Keratinocyte (primary cell): ENCODE results near the gene SLC40A1. TPM values are rescaled to one million over a fixed set of nuclear protein-coding genes. Genes with fewer than 3 reads are reported as not detected.
A peak's percentile ranks its signal among the peaks of the same experiment; 100 is the strongest.

Experiments used
- DNase-seq: peaks from one replicate; pipeline ENCODE4 v3.0.0-alpha.2; 2011; ENCODE audit warnings: low read depth, missing footprints, low spot score
- FAIRE-seq: peaks from 2 replicates; lab custom pipeline; 2011; peaks lifted over from hg19 to GRCh38; lab: Jason Lieb, UNC
- H2AFZ ChIP-seq: 2 replicates; pipeline ENCODE4 v1.6.0; 2012; ENCODE audit warnings: low read length, control low read depth, inconsistent platforms; ENCODE audit not compliant: control insufficient read depth
- H3K27ac ChIP-seq: 2 replicates; pipeline ENCODE4 v1.5.1; 2011; ENCODE audit warnings: low read length; ENCODE audit not compliant: control insufficient read depth, insufficient read depth
- H3K27me3 ChIP-seq: 3 replicates; pipeline ENCODE4 v1.6.0; 2011; ENCODE audit warnings: low read length; ENCODE audit not compliant: control insufficient read depth, insufficient read depth; ENCODE audit errors: extremely low read depth
- H3K36me3 ChIP-seq, 2 experiments: 2 replicates in 1 of 2; 3 replicates in 1 of 2; pipeline ENCODE4 v1.5.1; 2011; ENCODE audit warnings: low read length in 2 of 2, mild to moderate bottlenecking in 1 of 2; ENCODE audit not compliant: control insufficient read depth in 2 of 2, insufficient read depth in 2 of 2; ENCODE audit errors: extremely low read depth in 1 of 2
- H3K4me1 ChIP-seq: 3 replicates; pipeline ENCODE4 v1.5.1; 2011; ENCODE audit warnings: low read length; ENCODE audit not compliant: control insufficient read depth, insufficient read depth; ENCODE audit errors: extremely low read depth
- H3K4me2 ChIP-seq: 3 replicates; pipeline ENCODE4 v1.6.0; 2011; ENCODE audit warnings: low read depth, low read length; ENCODE audit not compliant: control insufficient read depth, insufficient read depth; ENCODE audit errors: extremely low read depth
- H3K4me3 ChIP-seq, 3 experiments: fragments of 200-600 bp in 1 of 3; sonication (generic) in 1 of 3; 2 replicates in 2 of 3; 3 replicates in 1 of 3; pipeline ENCODE4 v1.5.1; 2011 to 2016; ENCODE audit warnings: low read length in 3 of 3, mild to moderate bottlenecking in 3 of 3, control low read depth in 2 of 3, inconsistent platforms in 1 of 3, low read depth in 1 of 3, mixed read lengths in 1 of 3, mixed run types in 1 of 3, moderate library complexity in 1 of 3; ENCODE audit not compliant: control insufficient read depth in 2 of 3, insufficient read depth in 2 of 3; ENCODE audit errors: extremely low read depth in 1 of 3
- H3K79me2 ChIP-seq: 2 replicates; pipeline ENCODE4 v1.6.0; 2012; ENCODE audit warnings: low read length; ENCODE audit not compliant: control insufficient read depth, insufficient read depth
- H3K9ac ChIP-seq: 3 replicates; pipeline ENCODE4 v1.6.0; 2011; ENCODE audit warnings: low read length; ENCODE audit not compliant: control insufficient read depth, insufficient read depth; ENCODE audit errors: extremely low read depth
- H3K9me1 ChIP-seq: 3 replicates; pipeline ENCODE4 v1.6.0; 2011; ENCODE audit warnings: low read length; ENCODE audit not compliant: control insufficient read depth, insufficient read depth; ENCODE audit errors: extremely low read depth
- H3K9me3 ChIP-seq: 2 replicates; pipeline ENCODE4 v1.5.1; 2012; ENCODE audit warnings: low read depth, low read length; ENCODE audit not compliant: control insufficient read depth
- H4K20me1 ChIP-seq: 3 replicates; pipeline ENCODE4 v1.6.0; 2011; ENCODE audit warnings: low read length; ENCODE audit not compliant: control insufficient read depth, insufficient read depth; ENCODE audit errors: extremely low read depth
- EZH2 ChIP-seq: IDR thresholded peaks from one replicate; pipeline ENCODE4 v1.6.1; 2012; ENCODE audit warnings: inconsistent platforms, mild to moderate bottlenecking, low read length, moderate library complexity
- dilution Hi-C: fragments of 300-500 bp; cut with MboI; formaldehyde crosslinking; loops from one replicate; pipeline ENCODE4 v1.7.0; 2020; ENCODE audit warnings: low sequenced_read_pairs; ENCODE audit not compliant: extremely low pct_ligation_motif_present
- polyA plus RNA-seq, 5 experiments: library from polyadenylated mRNA; depleted of rRNA in 3 of 5; stranded (reverse) in 3 of 5; stranded (forward) in 1 of 5; unstranded in 1 of 5; fragments of >200 nt; gene quantifications; 1 replicate in 1 of 5; 2 replicates in 3 of 5; 3 replicates in 1 of 5; pipeline versions ENCODE4 v1.2.1 to v1.2.3, GENCODE V29; 2011 to 2012; ENCODE audit warnings: missing spikeins in 2 of 5, low read depth in 1 of 5, low replicate concordance in 1 of 5
- TF ChIP-seq, protein P1 (sequence below), 3 experiments: IDR thresholded peaks in 1 of 3; conservative IDR thresholded peaks in 1 of 3; optimal IDR thresholded peaks in 1 of 3; 2 replicates in 2 of 3; 3 replicates in 1 of 3; pipeline versions ENCODE3 to v1.5.1; 2011; ENCODE audit warnings: low read length in 3 of 3, mild to moderate bottlenecking in 3 of 3, moderate library complexity in 2 of 3, control low read depth in 1 of 3, inconsistent platforms in 1 of 3; ENCODE audit not compliant: insufficient read depth in 2 of 3; ENCODE audit errors: extremely low read depth in 1 of 3

Gene SLC40A1
- polyA plus RNA-seq, 1 donor (not counting 4 experiments of a cell fraction or from before 2014, with no cell fraction given) = 0.09 TPM

DNA sequence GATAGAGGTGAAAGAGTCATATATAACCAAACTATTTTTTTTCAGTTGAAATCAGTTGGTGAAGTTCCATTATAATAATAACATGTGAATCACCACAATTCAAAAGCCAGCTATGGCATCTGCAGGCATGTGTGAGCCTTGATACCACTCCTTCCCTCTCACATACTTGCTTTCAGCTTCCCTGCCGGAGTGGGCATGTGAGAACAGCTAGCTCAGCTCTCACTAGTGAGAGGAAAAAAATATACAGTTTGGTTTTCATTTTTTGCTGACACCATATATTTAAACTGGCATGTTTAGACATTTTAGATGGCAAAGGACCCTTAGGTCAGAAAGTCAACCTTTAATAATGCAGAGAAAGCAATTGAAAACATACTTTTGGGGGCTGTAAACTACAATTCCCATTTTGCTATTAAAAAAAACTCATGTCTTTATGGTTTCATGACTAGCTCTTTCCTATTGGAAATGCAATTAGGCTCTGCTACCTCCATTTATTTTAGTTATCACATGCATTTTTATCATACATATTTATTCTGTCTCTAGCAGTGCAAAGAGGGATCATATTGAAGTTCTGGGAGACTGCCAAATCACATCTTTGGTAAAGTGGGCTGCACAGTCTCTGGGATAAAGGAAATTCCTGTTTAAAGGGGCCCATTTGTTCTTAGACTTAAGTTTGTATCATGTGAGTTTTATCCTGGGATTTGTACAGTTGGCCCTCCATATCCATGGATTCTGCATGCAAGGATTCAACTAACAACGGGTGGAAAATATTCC is 33.2 kb upstream of the SLC40A1 start:
- H3K9me3 ChIP-seq = no peaks in the 10 kb centered on the region
- peak overlapping the region; percentile 71 for H3K4me2 ChIP-seq
- no peaks in the 10 kb centered on the region for H3K27me3 ChIP-seq
- H2AFZ ChIP-seq = peak overlapping the region; percentile 32
- H3K9me1 ChIP-seq = no peaks in the 10 kb centered on the region
- no peaks in the 10 kb centered on the region for H3K79me2 ChIP-seq
- H3K36me3 ChIP-seq = no peaks in the 10 kb centered on the region
- FAIRE-seq (peak; percentile 56), DNase-seq (no peak)
- peak overlapping the region in 1 of 3 experiments; percentile 45 for H3K4me3 ChIP-seq
- dilution Hi-C loops = no loop called here
- H4K20me1 ChIP-seq = no peaks in the 10 kb centered on the region
- peaks cover 14% of the 10 kb centered on the region for H3K4me1 ChIP-seq
- H3K27ac ChIP-seq = peak overlapping the region; percentile 63
- TF ChIP-seq, protein P1, sequence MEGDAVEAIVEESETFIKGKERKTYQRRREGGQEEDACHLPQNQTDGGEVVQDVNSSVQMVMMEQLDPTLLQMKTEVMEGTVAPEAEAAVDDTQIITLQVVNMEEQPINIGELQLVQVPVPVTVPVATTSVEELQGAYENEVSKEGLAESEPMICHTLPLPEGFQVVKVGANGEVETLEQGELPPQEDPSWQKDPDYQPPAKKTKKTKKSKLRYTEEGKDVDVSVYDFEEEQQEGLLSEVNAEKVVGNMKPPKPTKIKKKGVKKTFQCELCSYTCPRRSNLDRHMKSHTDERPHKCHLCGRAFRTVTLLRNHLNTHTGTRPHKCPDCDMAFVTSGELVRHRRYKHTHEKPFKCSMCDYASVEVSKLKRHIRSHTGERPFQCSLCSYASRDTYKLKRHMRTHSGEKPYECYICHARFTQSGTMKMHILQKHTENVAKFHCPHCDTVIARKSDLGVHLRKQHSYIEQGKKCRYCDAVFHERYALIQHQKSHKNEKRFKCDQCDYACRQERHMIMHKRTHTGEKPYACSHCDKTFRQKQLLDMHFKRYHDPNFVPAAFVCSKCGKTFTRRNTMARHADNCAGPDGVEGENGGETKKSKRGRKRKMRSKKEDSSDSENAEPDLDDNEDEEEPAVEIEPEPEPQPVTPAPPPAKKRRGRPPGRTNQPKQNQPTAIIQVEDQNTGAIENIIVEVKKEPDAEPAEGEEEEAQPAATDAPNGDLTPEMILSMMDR (optimal IDR thresholded peaks at IDR 0.05 in 1 of 3, IDR thresholded peaks at IDR 0.05 in 1 of 3, conservative IDR thresholded peaks at IDR 0.05 in 1 of 3; ENCODE audit: extremely low read depth in 1 of 3, insufficient read depth in 2 of 3, low read length in 3 of 3) = no peak
- TF ChIP-seq EZH2 = no peak
- no peak overlapping the region for H3K9ac ChIP-seq

- Histone ChIP-seq H3K4me1 (peaks cover 14% of the 10 kb centered on the region), H3K36me3 (no peaks in the 10 kb centered on the region), H3K27ac (peak overlapping the region; percentile 63), H3K79me2 (no peaks in the 10 kb centered on the region), H3K9me3 (no peaks in the 10 kb centered on the region), H3K9me1 (no peaks in the 10 kb centered on the region), H2AFZ (peak overlapping the region; percentile 76), H3K27me3 (no peaks in the 10 kb centered on the region), H3K9ac (peak overlapping the region; percentile 42), H3K4me2 (peak overlapping the region; percentile 71), H3K4me3 (peak overlapping the region in 2 of 3 experiments; percentile 45 to 54), H4K20me1 (no peaks in the 10 kb centered on the region)
- DNase-seq = peak; percentile 33
- TF ChIP-seq EZH2 = no peak
- TF ChIP-seq, protein P1 (optimal IDR thresholded peaks at IDR 0.05 in 1 of 3, IDR thresholded peaks at IDR 0.05 in 1 of 3, conservative IDR thresholded peaks at IDR 0.05 in 1 of 3; ENCODE audit: extremely low read depth in 1 of 3, insufficient read depth in 2 of 3, low read length in 3 of 3) = no peak
- dilution Hi-C loops = no loop called here
- peak; percentile 91 for FAIRE-seq
Measured at GRCh38 chr2:189613077-189613636, 32.6 kb upstream of the SLC40A1 start.
